Right atrium auricular region (tissue), 2 donors: ENCODE measurements around the gene ZIC5. TPM values are rescaled to one million over a fixed set of nuclear protein-coding genes. Genes with fewer than 3 reads are reported as not detected.
"Not testable (repeated sequence)": the region's sequence is repeated elsewhere in the genome, so short reads cannot be mapped to it uniquely, and the experiment has no call there.

Experiments used
- DNase-seq: peaks from one replicate; pipeline ENCODE4 v3.0.0-alpha.2; 2019; ENCODE audit warnings: low spot score
- H3K27ac ChIP-seq, 2 donors: fragments of 200-600 bp; sonication (generic); 1 replicate in 1 of 2; 2 replicates in 1 of 2; pipeline ENCODE4 v1.5.1; 2016 to 2019
- H3K27me3 ChIP-seq, 2 donors: fragments of 200-600 bp; sonication (generic); one replicate each; pipeline versions ENCODE4 v1.5.1 to v1.6.0; 2017 to 2019
- H3K36me3 ChIP-seq: fragments of 200-600 bp; sonication (generic); one replicate; pipeline ENCODE4 v1.5.1; 2016
- H3K4me1 ChIP-seq, 2 donors: fragments of 200-600 bp; sonication (generic); one replicate each; pipeline versions ENCODE4 v1.5.1 to v1.6.0; 2017 to 2019
- H3K4me3 ChIP-seq, 2 donors: fragments of 200-600 bp; sonication (generic); 1 replicate in 1 of 2; 2 replicates in 1 of 2; pipeline ENCODE4 v1.5.1; 2017 to 2019; ENCODE audit warnings: mild to moderate bottlenecking in 1 of 2, moderate library complexity in 1 of 2
- H3K9me3 ChIP-seq, 2 donors: fragments of 200-600 bp; sonication (generic); one replicate each; pipeline ENCODE4 v1.5.1; 2019
- total RNA-seq, 2 donors: library from RNA; depleted of rRNA; stranded (reverse); fragments of >200 nt; gene quantifications; one replicate each; pipeline ENCODE4 v1.1.0, GENCODE V29; 2016
- TF ChIP-seq, protein P1 (sequence below), 2 donors: fragments of 200-600 bp; sonication (generic); IDR thresholded peaks; one replicate each; pipeline ENCODE4 v1.5.1; 2019; ENCODE audit warnings: antibody characterized with exemption in 2 of 2

ZIC5 gene
- total RNA-seq, 2 donors from 2014 or later = not detected

DNA sequence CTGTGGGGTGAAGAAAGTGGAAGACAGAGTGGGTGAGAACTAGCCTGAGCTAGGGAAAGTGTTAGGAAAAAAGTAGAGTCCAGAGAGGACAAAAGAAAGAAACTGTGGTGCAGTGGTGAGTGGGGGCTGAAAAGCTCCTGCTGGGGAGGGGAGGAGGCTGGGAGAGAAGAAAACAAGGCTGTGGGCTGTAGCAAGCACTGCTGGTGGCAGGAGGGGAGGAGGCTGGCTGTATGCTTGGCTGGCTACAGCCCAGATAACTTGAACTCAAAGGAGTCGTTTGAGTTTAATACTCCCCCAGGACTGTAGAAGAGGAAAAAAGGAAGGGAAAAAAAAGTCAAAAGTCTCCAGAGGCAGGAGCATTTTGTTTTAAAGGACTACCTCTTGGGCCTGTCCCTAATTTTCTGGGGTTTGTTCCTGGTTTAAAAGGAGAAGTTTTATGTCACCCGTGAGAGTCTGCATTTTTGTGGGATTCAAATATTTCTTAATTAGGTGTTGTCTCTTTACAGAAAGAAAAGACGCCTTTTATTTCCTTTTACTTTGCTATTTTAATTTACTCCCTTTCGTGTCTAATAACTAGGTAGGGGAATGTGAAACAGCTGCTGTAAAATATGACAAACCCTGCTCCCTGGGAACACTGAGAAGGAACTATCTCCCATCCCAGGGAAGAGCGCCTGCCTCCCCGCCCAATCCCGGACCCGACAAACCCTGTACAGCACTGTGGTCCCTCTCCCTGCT is 21.7 kb downstream of the ZIC5 start:
- no peaks in the 10 kb centered on the region for H3K4me1 ChIP-seq
- no peak overlapping the region for H3K27ac ChIP-seq
- TF ChIP-seq, protein P1, sequence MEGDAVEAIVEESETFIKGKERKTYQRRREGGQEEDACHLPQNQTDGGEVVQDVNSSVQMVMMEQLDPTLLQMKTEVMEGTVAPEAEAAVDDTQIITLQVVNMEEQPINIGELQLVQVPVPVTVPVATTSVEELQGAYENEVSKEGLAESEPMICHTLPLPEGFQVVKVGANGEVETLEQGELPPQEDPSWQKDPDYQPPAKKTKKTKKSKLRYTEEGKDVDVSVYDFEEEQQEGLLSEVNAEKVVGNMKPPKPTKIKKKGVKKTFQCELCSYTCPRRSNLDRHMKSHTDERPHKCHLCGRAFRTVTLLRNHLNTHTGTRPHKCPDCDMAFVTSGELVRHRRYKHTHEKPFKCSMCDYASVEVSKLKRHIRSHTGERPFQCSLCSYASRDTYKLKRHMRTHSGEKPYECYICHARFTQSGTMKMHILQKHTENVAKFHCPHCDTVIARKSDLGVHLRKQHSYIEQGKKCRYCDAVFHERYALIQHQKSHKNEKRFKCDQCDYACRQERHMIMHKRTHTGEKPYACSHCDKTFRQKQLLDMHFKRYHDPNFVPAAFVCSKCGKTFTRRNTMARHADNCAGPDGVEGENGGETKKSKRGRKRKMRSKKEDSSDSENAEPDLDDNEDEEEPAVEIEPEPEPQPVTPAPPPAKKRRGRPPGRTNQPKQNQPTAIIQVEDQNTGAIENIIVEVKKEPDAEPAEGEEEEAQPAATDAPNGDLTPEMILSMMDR (IDR thresholded peaks at IDR 0.05) = no peak
- no peak overlapping the region for H3K4me3 ChIP-seq
- no peaks in the 10 kb centered on the region for H3K36me3 ChIP-seq
- H3K9me3 ChIP-seq = no peaks in the 10 kb centered on the region
- H3K27me3 ChIP-seq = no peaks in the 10 kb centered on the region
- no peak for DNase-seq

DNA sequence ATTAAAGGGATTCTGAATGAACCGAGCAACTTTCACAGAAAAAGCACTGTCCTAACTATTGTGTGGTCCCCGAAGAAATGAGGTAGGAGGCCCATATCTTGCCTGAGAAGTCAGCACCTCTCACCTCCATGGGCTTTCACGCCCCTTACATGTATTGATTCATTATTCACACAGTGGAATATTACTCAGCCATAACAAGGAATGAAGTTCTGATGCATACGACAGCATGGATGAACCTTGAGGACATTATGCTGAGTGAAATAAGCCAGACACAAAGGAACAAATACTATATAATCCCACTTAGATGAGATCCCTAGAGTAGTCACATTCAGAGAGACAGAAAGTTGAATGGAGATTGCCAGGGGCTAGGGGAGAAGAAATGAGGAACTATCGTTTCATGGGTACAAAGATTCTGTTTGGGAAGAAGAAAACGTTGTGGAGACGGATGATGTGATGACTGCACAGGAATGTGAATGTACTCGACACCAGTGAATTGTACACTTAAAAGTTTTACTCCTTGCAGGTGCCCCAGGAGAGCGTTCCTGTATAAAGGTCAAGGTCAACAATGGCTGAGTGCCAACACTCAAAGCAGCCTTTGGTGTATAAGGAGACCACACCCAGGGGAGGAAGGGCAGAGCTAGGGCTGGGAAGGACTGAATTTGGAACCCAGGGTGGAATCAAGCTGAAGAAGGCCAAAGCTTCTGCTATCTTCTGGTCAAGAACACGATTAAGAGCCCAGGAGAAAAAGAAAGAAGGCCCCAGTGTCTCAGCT is 22.5 kb downstream of the ZIC5 start:
- no peak for DNase-seq
- TF ChIP-seq, protein P1 (IDR thresholded peaks at IDR 0.05) = no peak
- H3K36me3 ChIP-seq = no peaks in the 10 kb centered on the region
- no peaks in the 10 kb centered on the region for H3K9me3 ChIP-seq
- no peaks in the 10 kb centered on the region for H3K27me3 ChIP-seq
- no peaks in the 10 kb centered on the region for H3K4me1 ChIP-seq
- H3K27ac ChIP-seq = no peak overlapping the region
- no peak overlapping the region for H3K4me3 ChIP-seq

DNA sequence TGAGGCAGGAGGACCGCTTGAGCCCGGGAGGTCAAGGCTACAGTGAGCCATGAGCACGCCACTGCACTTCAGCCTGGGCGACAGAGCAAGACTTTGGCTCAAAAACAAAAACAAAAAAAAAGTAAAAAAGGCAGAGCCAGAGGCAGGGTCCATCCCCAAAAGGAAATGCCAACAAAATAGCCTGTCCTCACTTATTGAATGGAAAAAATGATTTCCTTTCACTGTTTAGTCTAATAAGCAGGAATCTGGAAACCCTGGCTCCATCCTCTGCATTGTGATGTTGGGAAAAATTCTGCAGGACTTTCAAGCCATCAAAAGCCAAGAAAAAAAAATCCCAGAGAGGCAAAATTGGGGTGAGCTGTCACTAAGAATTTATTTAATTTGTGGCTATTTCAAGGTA is 23.2 kb downstream of the ZIC5 start:
- Histone ChIP-seq H3K27ac (no peak overlapping the region), H3K27me3 (no peaks in the 10 kb centered on the region), H3K9me3 (no peaks in the 10 kb centered on the region), H3K4me1 (no peaks in the 10 kb centered on the region), H3K36me3 (no peaks in the 10 kb centered on the region), H3K4me3 (no peak overlapping the region)
- no peak for DNase-seq
- TF ChIP-seq, protein P1 (IDR thresholded peaks at IDR 0.05) = no peak

DNA sequence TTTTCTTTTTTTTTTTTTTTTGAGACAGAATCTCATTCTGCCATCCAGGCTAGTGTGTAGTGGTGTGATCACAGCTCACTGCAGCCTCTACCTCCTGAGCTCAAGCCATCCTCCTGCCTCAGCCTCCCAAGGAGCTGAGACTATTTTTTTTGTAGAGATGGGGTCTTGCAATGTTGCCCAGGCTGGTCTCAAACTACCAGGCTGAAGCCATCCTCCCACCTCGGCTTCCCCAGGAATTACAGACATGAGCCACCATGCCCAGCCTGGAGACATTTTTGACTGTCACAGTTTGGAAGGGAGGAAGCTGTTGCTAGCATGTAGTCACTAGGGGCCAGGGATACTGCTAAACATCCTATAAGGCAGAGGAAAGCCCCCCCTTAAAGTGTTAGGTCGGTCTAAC is 23.9 kb downstream of the ZIC5 start:
- no peaks in the 10 kb centered on the region for H3K9me3 ChIP-seq
- no peak overlapping the region for H3K4me3 ChIP-seq
- no peaks in the 10 kb centered on the region for H3K36me3 ChIP-seq
- H3K27ac ChIP-seq = no peak overlapping the region
- TF ChIP-seq, protein P1 (IDR thresholded peaks at IDR 0.05) = no peak
- H3K4me1 ChIP-seq = no peaks in the 10 kb centered on the region
- no peaks in the 10 kb centered on the region for H3K27me3 ChIP-seq
- DNase-seq = no peak

DNA sequence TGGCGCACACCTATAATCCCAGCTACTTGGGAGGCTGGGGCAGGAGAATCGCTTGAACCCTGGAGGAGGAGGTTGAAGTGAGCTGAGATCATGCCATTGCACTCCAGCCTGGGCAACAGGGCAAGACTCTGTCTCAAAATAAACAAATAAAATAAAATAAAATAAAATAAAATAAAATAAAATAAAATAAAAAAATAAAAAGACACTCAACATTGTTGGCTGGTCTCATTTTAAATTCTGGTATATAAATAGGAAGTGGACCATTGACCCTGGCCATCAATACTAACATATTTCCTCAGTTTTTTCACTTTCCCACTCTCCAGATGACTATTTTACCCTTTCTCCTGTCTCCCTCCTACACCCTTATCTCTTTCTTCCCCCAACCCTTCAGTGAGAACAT is 26.1 kb downstream of the ZIC5 start:
- not testable (repeated sequence) for H3K27me3 ChIP-seq, H3K4me1 ChIP-seq

DNA sequence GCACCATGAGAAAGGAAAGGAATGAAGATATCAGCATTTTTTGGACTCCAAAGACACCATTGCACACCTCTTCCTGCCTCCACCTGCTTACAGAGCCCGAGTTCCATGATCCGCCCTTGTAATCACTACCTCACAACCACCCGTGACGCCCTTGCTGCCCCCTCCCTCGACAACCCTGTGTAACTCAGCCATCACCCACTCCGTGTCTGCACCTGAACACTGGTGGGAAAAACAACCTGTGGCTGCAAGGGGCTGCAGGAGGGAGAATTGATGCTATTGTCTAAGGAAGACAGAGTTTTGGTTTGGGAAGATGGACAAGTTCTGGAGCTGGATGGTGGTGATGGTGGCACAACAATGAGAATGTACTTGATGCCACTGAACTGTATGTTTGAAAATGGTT is 27.0 kb downstream of the ZIC5 start:
- TF ChIP-seq, protein P1 (IDR thresholded peaks at IDR 0.05) = no peak
- Histone ChIP-seq H3K27ac (no peak overlapping the region), H3K4me1 (no peaks in the 10 kb centered on the region), H3K9me3 (no peaks in the 10 kb centered on the region), H3K36me3 (no peaks in the 10 kb centered on the region), H3K4me3 (no peak overlapping the region), H3K27me3 (no peaks in the 10 kb centered on the region)
- DNase-seq = no peak

More for the DNA sequence above, 26.1 kb downstream of the ZIC5 start:
- not testable (repeated sequence) for H3K36me3 ChIP-seq, H3K27ac ChIP-seq, DNase-seq, H3K4me3 ChIP-seq, H3K9me3 ChIP-seq
